Stimulated activated CD4-positive, alpha-beta T cell treated with anti-CD3 and anti-CD28 coated beads, Interleukin-4, amount 100 ng/mL, for 48 hours (primary cell): ENCODE measurements around the gene CBFA2T3.
"Not testable (repeated sequence)": the region's sequence is repeated elsewhere in the genome, so short reads cannot be mapped to it uniquely, and the experiment has no call there.

Experiments
- DNase-seq, 2 donors: peaks; one replicate each; pipeline ENCODE4 v3.0.0-alpha.2; 2020; ENCODE audit warnings: low read depth in 2 of 2

Gene CBFA2T3

DNA sequence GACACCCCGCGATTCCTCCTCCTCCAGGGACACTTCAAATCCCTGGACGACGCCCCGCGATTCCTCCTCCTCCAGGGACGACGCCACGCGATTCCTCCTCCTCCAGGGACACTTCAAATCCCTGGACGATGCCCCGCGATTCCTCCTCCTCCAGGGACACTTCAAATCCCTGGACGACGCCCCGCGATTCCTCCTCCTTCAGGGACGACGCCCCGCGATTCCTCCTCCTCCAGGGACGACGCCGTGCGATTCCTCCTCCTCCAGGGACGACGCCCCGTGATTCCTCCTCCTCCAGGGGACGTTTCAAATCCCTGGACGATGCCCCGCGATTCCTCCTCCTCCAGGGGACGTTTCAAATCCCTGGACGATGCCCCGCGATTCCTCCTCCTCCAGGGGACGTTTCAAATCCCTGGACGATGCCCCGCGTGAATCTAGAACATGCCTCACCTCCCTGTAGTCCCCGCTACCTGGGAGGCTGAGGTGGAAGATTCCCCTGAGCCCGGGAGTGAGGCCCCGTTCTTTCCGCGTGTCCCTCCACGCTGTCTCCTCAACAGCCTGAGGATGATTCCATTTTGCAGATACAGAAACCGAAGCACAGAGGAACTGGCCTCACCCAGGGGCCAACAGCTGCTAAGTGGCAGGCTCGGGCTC, 87.2 kb downstream of the CBFA2T3 start:
- not testable (repeated sequence) for DNase-seq

DNA sequence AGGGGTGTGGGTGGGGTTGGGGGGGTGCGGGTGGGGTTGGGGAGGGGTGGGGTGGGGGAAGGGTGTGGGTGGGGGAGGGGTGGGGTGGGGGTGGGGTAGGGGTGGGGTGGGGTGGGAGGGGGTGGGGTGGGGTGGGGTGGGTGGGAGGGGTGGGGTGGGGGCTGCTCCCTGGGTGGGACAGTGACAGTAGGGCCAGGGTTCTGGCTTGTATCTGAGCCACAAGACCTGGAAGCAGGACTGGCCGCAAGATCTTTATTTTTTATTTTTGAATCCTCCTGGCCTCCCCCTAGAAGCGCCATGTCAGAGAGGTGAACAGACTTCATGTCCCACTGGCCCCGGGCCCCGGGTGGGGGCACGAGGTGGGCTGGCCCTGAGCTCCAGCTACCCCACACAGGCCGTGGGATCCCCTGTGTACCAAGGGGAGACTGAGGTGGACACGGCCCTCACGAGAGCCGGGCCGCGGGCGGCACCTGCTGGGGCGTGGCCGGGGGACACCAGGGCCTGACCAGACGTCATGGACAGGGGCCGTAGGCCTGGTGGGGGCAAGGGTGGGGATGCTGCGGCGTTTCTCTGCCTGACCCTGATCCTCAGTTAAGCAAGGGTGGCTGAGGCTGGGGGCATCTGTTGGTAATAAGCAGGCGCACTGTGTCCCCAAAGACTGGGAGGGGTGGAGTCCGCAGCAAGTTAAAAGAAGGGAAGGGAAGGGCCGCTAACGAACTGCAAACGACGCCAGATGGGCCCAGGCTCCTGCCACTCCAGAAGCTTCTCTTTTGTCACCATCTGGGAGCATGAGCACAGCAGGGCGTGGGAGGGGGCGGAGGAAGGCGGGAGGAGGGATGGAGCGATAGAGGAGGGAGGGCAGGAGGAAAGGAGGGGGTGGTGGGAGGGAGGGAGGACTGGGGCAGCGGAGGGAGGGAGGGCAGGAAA, 88.3 kb downstream of the CBFA2T3 start:
- DNase-seq: no peak

DNA sequence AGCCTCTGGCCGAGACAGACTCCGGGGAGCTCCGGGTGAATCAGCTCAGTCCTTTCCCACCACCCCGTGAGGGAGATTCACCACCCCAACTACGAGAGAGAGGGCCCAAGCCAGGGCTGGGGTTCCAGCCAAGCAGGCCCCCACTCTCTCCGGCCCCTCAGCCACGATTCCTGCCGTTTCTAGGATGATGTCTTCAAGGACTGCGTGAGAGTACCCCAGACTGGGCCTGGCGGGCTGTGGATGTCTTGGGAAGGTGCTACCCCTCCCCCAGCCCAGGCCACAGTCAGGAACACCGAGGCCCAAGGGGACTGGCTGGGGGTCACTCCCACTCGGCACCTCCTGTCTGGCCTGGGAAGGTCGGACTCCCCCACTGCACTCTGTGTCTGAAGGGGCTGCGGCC, 89.0 kb downstream of the CBFA2T3 start:
- no peak for DNase-seq

DNA sequence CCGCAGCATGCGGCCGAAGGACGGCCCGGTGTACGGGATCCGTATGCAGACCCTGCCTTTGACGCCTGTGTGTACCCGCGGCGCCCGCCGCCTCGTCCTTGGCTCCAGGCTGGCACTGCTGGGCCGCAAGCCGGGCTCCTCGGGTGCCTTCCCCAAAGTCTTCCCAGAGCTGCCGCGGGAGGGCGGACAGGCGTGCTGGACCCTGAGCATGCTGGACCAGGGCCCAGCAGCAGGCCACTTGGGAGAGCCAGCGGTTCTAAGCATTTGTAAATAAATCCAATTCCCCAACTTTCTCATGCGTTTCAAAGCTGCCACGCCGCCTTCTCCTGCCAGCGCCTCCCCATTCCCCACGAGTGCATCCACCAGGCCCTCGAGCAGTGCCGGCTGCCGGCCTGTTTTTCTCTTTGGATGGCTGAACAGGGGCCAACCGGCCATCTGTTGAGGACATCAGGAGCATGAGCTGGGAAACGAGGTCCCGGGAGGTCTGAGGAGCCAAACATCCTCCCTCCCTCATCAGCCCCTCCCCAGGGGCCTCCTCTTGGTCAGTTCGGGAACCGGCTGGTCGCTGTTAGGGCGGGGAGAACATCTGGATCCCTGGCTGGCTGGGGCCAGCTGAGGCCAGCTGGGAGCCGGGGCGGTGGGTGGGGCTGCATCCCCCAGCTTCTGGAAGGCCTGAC, 90.0 kb downstream of the CBFA2T3 start:
- DNase-seq: no peak

DNA sequence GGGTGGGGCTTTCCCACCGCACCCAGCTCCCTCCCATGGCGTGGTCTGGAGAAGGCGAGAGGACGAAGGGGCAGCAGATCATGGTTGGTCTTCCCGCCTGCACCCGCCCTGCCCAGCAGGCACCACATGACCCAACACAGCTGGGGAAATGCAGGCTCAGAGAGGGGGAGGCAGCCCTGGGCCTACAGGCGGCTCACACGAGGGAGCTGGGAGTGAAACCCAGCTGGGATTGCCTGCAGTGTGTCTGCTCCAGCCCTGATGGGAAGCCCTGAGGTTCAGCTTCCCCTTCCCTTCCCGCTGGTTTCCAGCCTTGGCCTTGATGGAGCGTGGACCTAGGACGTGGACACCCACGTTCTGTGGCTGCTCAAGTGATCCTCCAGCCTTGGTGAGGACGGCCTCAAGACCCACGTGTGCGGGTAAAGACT, 90.6 kb downstream of the CBFA2T3 start:
- DNase-seq: no peak

DNA sequence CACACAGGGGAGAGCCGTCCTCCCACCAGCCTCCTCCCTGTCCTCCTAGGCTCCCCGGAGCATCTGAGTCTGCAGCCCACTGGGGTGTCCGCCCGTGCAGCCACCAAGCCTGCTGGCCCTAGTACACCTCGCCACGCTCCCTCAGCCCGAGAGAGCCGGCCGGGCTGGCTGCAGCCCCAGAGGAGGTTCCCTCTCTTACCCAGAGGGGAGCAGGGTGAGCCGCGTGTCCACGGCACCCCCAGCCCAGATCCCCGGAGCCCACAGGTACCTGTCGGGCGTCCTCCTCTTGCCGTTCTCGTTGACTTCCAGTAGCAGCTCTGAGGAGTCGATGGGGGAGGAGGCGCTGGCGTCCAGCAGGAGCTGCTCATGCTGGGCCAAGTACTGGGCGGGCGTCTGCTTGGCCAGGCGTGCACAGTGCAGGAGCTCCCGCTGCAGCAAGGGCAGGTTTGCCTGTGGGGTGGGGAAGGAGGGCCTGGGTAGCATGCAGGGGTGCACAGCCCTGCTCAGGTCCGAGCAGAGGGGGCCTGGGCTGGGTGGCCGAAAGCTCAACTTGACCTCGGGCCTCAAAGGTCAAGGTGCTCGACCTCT, 91.2 kb downstream of the CBFA2T3 start:
- DNase-seq: no peak

DNA sequence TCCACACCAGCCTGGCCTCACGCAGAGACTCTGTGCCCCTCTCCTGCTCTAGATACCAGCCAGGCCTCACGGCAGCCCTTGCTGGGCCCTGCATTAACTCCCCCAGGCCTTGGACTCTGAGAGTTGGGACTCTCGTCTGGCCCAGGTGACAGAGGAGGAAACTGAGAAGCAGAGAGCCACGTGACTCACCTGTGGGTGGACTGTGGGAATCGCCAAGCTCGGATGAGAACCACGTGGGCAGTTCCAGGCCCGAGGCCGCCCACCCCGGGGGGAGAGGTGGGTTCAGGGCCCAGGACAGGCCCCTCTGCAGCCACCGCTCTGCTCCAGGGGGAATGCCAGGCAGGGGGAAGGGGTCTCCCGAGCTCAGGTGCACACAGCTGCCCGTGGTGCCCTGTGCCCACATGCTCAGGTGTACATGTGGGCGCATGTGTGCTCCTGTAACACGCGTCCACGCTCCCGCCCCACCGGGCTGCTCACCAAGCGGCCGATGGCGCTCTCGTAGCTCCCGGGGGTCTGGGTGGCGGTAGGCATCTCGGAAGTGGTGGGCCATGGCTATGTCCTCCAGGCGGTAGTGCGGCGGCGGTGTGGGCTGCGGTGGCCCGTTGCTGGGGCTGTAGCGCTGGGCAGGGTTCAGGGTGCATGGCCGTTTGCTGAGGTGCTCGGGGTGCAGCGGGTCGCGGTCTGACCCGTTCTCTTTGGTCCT, 92.3 kb downstream of the CBFA2T3 start:
- no peak for DNase-seq

DNA sequence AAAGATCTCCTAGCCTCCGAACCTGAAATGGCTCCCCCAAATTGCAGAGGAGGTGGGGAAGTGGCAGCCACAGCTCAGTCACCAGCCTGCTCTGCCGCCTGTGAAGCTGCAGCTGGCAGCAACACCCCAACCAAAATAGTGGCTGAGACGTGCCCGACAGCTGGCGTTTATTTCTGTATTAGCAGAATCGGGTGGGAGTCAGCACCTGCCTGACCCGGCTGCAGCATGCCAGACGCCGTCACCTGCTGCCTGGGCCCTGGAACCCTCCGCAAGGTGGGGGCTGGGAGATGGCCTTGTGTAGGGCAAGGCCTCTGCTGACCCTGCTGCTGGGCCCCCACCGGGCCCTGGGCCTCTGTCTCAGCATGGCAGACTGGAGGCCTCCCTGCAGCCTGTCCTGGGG, 93.1 kb downstream of the CBFA2T3 start:
- no peak for DNase-seq

DNA sequence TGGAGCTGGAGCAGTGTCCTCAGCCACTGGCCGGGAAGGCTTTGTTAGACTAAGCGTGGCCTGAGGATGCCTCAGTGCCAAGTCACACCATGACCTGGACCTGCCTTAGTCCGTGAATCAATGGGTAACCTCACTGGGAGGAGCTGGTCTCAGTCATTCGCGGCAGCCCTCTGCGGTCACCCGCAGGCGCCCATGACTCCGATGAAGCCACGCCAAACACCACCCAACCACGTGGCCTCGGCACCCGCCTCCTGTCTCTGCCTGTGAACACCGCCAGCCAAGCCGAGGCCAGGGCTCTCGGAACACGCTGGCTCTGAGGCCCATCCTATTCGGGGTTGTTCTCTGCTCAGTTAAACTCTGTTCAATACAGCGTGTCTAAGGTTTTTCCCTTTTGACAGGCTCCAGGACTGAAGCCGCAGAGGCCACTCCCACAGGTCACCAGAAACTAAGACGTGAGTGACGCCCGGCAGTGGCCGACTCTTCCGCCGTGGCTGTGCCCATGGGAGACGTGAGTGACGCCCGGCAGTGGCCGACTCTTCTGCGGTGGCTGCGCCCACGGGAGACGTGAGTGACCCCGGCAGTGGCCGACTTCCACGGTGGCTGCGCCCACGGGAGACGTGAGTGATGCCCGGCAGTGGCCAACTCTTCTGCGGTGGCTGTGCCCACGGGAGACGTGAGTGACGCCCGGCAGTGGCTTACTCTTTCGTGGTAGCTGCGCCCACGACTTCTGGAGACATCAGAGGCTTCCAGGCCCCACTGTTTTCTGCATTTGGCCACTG, 93.7 kb downstream of the CBFA2T3 start:
- DNase-seq: no peak

DNA sequence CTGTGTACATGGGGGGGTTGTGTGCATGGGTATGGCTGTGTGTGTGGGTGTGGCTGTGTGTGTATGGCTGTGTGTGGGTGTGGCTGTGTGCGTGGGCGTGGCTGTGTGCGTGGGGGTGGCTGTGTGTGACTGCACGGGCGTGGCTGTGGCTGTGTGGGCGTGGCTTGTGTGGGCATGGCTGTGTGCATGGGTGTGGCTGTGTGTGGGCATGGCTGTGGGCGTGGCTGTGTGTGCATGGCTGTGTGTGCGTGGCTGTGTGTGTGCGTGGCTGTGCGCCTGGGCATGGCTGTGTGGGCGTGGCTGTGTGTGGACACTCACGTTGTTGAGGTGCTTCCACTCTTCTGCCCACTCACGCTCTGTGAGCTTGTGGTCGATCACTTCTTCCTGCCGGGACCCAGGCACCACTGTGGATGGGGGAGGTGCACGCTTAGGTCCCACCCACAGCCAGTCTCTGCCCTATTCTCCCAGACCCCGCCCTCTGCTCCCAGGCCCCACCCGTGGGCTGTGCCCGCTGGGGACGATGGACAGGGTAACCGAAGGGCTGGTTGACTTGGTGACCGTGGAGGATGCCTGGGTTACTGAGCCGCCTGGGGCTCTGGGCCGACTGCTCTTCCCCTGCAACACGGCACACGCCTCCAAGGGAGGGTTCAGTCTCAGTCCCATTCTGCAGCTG, 94.5 kb downstream of the CBFA2T3 start:
- DNase-seq: no peak

DNA sequence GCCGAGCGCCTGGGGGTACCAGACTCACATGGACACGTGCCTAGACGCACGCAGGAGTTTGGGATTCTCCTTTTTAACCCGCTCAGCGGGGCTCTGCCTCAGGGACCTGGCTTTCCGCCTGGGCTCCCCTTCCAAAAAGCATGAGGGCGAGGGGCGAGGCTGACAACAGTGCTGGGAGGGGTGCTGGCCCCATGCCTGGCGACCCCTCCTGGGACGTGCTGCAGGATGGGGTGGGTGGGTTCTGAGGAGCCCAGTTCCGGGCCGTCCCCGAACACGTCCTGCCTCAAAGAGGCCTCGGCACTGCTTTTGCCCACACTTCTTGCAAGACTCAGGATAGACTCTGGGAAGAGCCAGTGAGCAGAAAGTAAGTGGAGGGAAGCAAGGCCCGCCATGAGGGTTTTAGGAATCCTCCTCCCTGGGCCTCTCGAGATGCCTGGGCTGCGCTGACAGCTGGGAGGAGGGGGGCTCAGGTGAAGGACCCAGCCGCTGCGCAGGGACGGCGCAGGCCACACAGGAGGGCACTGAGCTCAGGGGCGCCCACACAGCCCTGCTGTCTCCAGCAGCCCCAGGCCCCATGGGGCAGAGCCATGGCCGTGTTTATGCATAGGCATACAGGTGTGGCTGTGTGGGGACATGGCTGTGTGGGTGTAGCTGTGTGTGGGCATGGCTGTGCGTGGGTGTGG, 95.2 kb downstream of the CBFA2T3 start:
- no peak for DNase-seq

DNA sequence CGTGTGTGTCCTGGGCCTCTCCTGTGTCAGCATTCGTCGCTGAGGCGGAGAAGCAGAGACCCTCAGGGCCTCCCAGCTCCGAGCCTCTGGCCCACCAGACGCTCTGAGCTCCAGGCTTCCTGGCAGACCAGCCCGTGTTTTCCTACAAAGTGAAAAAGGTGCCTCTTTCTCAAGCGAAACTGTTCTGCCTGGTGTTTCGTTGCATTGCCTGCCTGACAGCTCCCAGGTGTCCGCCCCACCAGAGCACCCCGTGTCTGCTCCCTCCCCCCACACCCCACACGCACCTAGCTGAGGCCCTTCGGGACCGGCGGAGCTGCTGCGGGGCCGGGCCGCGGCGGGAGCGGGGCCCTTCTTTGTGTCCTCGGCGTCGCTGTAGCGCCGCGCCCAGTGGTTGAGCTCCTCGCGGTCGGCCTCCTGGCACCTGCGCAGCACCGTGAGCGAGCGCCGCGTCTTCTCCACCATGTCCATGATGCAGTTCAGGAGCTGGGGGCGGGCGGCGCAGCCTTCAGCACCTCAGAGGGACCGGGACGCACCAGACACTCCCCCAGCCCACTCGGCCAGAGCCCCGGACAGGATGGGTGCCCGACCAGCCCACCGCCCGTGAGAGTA, 95.9 kb downstream of the CBFA2T3 start:
- no peak for DNase-seq

DNA sequence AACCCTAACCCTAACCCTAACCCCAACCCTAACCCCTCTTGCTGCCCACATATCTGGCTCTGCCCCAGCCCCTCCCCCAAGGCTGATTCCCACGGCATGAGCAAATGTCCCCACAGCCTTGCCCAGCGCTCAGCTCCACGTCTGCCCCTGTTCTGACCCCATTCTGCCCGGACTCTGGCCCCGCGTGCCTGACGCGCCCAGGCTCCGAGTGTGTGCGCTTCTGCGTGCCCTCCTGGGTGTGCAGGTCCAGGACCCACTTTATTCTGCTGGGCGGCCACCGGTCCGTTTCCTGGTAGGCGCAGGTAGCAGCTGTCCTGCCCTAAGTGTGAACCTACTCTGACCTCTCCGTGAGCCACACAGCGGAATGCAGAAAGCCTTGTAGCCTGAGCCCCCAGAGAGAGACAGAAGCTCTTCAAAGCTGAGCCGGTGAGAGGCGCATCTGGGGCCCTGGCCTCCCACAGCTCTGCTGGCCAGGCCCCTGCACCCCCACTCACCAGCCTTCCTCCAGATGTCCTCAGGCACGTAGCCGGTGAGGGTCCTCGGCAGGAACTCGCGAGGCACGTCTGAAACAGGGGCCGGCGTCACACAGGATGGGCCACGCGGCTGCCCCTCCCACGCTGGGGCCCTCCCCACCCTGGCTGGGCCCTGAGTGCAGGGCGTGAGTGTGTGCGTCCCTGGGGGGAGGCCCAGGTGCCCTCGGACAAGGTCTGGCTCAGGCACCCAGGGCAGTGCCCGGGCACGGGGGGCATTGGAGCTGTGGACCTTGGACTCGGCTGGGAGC, 96.6 kb downstream of the CBFA2T3 start:
- no peak for DNase-seq

DNA sequence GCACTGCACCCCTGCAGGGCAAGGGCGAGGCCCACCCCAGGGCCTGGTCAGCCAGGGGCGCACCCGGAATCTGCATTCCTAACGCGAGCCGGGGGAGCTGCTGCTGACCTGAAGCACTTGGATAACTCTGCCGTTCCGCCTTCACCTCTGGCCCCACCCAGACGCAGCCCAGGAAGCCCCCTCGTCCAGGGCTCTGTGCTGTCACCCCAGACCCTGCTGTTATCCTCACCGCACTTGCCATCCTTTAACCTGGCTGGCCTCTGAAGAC, 97.3 kb downstream of the CBFA2T3 start:
- DNase-seq: no peak

DNA sequence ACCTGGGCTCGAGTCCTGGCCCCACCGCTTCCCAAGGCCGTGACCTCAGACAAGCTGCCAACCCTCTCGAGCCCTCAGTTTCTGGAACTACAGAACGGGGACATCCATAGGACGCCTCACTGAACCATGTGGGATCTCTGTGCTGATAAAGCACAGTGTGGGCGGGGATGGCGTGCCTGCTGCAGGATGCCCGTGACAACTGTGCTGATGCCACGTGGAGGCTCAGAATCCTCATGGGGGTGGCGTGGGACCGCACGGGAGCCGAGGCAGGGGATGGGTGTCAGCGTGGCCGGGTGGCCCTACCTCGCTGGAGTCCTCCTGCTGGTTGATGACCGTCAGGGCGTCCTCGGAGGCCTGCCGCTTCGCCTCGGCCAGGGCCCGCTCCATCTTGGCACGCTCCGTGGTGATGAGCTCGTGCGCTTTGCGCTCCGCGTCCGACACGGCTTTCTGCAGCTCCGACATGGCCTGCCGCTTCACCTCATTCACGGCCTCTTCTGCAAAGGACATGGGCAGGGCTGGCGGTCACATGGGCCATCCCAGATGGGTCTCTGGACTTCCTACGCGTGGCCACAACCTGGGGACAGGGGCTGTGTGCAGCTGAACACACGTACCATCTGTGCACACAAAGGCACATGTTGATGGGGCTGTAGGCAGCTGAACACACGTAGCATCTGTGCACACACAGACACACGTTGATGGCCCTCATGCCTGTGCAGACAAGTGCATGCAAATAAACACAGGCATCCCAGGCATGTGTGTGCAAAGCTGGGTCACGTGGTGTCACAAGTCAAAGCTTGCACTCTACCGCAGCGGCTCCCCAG, 97.8 kb downstream of the CBFA2T3 start:
- DNase-seq: no peak

DNA sequence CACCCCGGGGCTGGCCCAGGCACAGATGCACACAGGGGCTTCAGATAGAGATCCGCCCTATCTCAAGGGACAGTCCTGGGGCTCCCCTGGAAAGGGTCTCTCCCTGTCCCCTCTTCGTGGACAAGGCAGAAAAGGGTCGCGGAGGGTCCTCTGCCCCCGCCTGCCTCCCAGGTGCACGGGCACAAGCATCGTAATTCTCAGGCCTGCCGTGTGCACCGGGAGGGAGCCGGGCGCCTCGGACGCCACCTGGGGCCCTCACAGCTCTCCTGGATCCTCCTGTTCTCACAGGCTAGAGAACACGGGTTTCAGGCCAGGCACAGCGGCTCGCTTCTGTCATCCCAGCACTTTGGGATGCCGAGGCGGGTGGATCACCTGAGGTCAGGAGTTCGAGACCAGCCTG, 98.7 kb downstream of the CBFA2T3 start:
- DNase-seq: no peak

DNA sequence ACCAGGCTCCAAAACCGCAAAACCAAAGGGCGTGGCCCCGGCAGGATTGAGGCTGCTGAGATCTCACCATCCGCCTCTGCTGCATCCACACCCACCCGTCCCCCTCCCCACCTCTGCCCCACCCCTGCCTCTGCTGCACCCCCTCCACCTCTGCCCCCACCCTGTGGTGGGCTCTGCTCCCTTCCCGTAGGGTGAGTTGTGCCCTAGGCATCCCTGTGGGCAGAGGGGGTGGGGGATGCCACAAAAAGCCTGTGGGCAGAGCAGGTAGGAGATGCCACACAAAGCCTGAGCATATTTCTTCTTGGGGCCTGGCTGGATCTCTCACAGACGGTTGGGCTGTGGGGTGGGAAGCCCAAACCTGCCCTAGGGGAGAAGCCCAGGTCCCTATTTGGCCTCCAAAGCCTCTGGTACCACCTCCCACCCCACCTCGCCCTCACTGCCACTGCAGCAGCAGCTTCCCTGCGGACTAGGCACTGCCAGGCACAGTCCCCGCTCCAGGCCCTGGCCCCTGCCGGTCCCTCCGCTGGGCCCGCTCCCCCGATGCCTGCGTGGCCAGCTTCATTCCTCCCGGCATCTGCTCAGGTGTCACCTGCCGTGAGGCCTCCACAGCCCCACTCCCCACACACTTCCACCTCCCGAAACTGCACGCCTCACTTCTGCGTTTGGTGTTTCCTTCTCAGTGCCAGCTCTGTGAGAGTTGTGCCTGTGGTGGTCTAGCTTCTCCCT, 99.3 kb downstream of the CBFA2T3 start:
- DNase-seq: no peak
